WTC11 (cell line): Measurements from ENCODE around the gene RAB17. TPM values are rescaled to one million over a fixed set of nuclear protein-coding genes. Genes with fewer than 3 reads are reported as not detected.

Source experiments
- ATAC-seq: fragments of 200-7000 bp; cut with Tn5 transposase; 2 replicates; pipeline ENCODE4 v1.10.0; 2021; ENCODE audit warnings: mild to moderate bottlenecking, moderate library complexity
- CTCF ChIA-PET: fragments of 300-600 bp; sonication (Branson Sonifier 250); formaldehyde crosslinking; loops from one replicate; lab custom pipeline; 2021; ENCODE audit warnings: antibody characterized with exemption; lab: Charles Lee
- POLR2A ChIA-PET: fragments of 350-600 bp; sonication (Branson Sonifier 250); formaldehyde crosslinking; loops from one replicate; lab custom pipeline; 2021; ENCODE audit warnings: antibody characterized with exemption; lab: Charles Lee
- DNase-seq: peaks from one replicate; pipeline ENCODE4 v3.0.0; 2021; ENCODE audit warnings: low spot score
- H3K27ac Mint-ChIP-seq: 2 replicates; pipeline ENCODE4 v1.8.0; 2021; ENCODE audit warnings: mixed read lengths
- H3K27me3 Mint-ChIP-seq: 2 replicates; pipeline ENCODE4 v1.8.0; 2021; ENCODE audit warnings: low read depth, mild to moderate bottlenecking, moderate library complexity, mixed read lengths
- H3K36me3 Mint-ChIP-seq: 2 replicates; pipeline ENCODE4 v1.8.0; 2021; ENCODE audit warnings: mixed read lengths
- H3K4me1 Mint-ChIP-seq: 2 replicates; pipeline ENCODE4 v1.8.0; 2022; ENCODE audit warnings: mixed read lengths
- H3K4me3 Mint-ChIP-seq: 2 replicates; pipeline ENCODE4 v1.8.0; 2021; ENCODE audit warnings: mild to moderate bottlenecking, moderate library complexity, mixed read lengths
- H3K9me3 Mint-ChIP-seq: 2 replicates; pipeline ENCODE4 v1.8.0; 2021; ENCODE audit warnings: mixed read lengths
- CBFB ChIP-seq: sonication (generic); formaldehyde crosslinking; IDR thresholded peaks from 2 replicates; pipeline ENCODE4 v1.8.1; 2022; ENCODE audit warnings: mild to moderate bottlenecking, low read depth, missing genetic modification reagents
- FOXP1 ChIP-seq: sonication (generic); formaldehyde crosslinking; IDR thresholded peaks from 2 replicates; pipeline ENCODE4 v1.8.0; 2022; ENCODE audit warnings: missing genetic modification reagents, mild to moderate bottlenecking, moderate library complexity, borderline replicate concordance
- JAZF1 ChIP-seq: fragments of 250-450 bp; sonication (Bioruptor Pico); IDR thresholded peaks from 2 replicates; pipeline ENCODE4 v1.9.0; 2021; ENCODE audit warnings: moderate library complexity, mild to moderate bottlenecking, inconsistent platforms
- MXD4 ChIP-seq: fragments of 250-450 bp; sonication (Bioruptor Pico); IDR thresholded peaks from 2 replicates; pipeline ENCODE4 v1.8.0; 2021; ENCODE audit warnings: mild to moderate bottlenecking, moderate library complexity, borderline replicate concordance
- MYBL2 ChIP-seq: sonication (generic); formaldehyde crosslinking; IDR thresholded peaks from 2 replicates; pipeline ENCODE4 v1.8.1; 2023; ENCODE audit warnings: mild to moderate bottlenecking, moderate library complexity, missing genetic modification reagents
- NFYB ChIP-seq: sonication (generic); formaldehyde crosslinking; conservative IDR thresholded peaks from 2 replicates; pipeline ENCODE4 v1.8.0; 2022; ENCODE audit warnings: low read depth, missing genetic modification reagents
- NR1H2 ChIP-seq: sonication (generic); formaldehyde crosslinking; IDR thresholded peaks from 2 replicates; pipeline ENCODE4 v1.9.0; 2021; ENCODE audit warnings: mild to moderate bottlenecking, moderate library complexity, missing genetic modification reagents
- RELA ChIP-seq: sonication (generic); formaldehyde crosslinking; IDR thresholded peaks from 2 replicates; pipeline ENCODE4 v1.8.1; 2022; ENCODE audit warnings: missing genetic modification reagents, mild to moderate bottlenecking, borderline replicate concordance
- SMAD3 ChIP-seq: sonication (generic); formaldehyde crosslinking; IDR thresholded peaks from 2 replicates; pipeline ENCODE4 v1.8.0; 2022; ENCODE audit warnings: missing genetic modification reagents, mild to moderate bottlenecking, borderline replicate concordance
- TEAD4 ChIP-seq: sonication (generic); formaldehyde crosslinking; IDR thresholded peaks from 2 replicates; pipeline ENCODE4 v1.8.0; 2022; ENCODE audit warnings: mild to moderate bottlenecking, missing genetic modification reagents
- ZNF121 ChIP-seq: sonication (generic); formaldehyde crosslinking; IDR thresholded peaks from 2 replicates; pipeline ENCODE4 v1.8.0; 2023; ENCODE audit warnings: missing genetic modification reagents
- ZNF263 ChIP-seq: sonication (generic); formaldehyde crosslinking; IDR thresholded peaks from 2 replicates; pipeline ENCODE4 v1.8.1; 2022; ENCODE audit warnings: low read depth, mild to moderate bottlenecking, moderate library complexity, missing genetic modification reagents
- total RNA-seq: library from RNA; stranded (reverse); gene quantifications from 3 replicates; pipeline ENCODE4 v1.2.3, GENCODE V29; 2021
- TF ChIP-seq, protein P1 (sequence below): sonication (generic); formaldehyde crosslinking; conservative IDR thresholded peaks from 2 replicates; pipeline ENCODE4 v1.8.1; 2022; ENCODE audit warnings: mild to moderate bottlenecking, missing genetic modification reagents
- TF ChIP-seq, protein P2 (sequence below): sonication (generic); formaldehyde crosslinking; IDR thresholded peaks from 2 replicates; pipeline ENCODE4 v1.8.1; 2022; ENCODE audit warnings: mild to moderate bottlenecking, missing genetic modification reagents, moderate library complexity, borderline replicate concordance
- TF ChIP-seq, protein P3 (sequence below): sonication (generic); formaldehyde crosslinking; IDR thresholded peaks from 2 replicates; pipeline ENCODE4 v1.8.0; 2023; ENCODE audit warnings: missing genetic modification reagents
- TF ChIP-seq, protein P4 (sequence below): sonication (generic); formaldehyde crosslinking; IDR thresholded peaks from 2 replicates; pipeline ENCODE4 v1.8.1; 2022; ENCODE audit warnings: low read depth, mild to moderate bottlenecking, moderate library complexity, missing genetic modification reagents, borderline replicate concordance
- TF ChIP-seq, protein P5 (sequence below): sonication (generic); formaldehyde crosslinking; IDR thresholded peaks from 2 replicates; pipeline ENCODE4 v1.8.0; 2023; ENCODE audit warnings: mild to moderate bottlenecking, missing genetic modification reagents
- TF ChIP-seq, protein P6 (sequence below): sonication (generic); formaldehyde crosslinking; IDR thresholded peaks from 2 replicates; pipeline ENCODE4 v1.8.1; 2023; ENCODE audit warnings: mild to moderate bottlenecking, missing genetic modification reagents, borderline replicate concordance
- TF ChIP-seq, protein P7 (sequence below): fragments of 250-450 bp; sonication (Bioruptor Pico); conservative IDR thresholded peaks from 2 replicates; pipeline ENCODE4 v1.9.0; 2021; ENCODE audit warnings: mild to moderate bottlenecking
- TF ChIP-seq, protein P8 (sequence below): fragments of 250-450 bp; sonication (Bioruptor Pico); IDR thresholded peaks from 2 replicates; pipeline ENCODE4 v1.9.0; 2021; ENCODE audit warnings: moderate library complexity, mild to moderate bottlenecking, inconsistent platforms, borderline replicate concordance

RAB17 gene
- total RNA-seq, 1 experiment from 2014 or later = 140 TPM

DNA sequence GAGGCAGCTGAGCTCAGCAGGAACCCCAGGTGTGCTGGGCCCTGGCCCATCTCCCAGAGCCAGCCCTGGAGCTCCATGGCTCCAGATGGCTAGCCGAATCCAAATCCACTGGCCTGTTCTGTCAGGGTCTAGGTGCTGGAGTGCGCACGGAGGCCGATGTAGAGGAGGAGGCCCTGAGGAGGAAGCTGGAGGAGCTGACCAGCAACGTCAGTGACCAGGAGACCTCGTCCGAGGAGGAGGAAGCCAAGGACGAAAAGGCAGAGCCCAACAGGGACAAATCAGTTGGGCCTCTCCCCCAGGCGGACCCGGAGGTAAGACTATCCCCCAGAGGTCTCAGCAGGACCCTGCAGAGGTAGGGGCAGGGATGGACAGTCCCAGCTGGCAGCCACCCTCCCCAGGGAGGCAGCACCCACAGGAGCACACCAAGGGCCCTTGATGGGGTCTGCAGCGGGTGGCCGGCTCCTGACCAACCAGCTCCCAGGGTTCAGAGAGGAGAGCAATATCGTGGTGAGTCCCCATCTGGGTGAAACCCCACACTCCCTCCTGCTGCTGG is 50.2 kb downstream of the RAB17 start:
- H3K27me3 Mint-ChIP-seq = no peaks in the 10 kb centered on the region; the same call in 1 of the 2 replicates
- no peak for ATAC-seq
- TF ChIP-seq JAZF1 (CRISPR knock-in tag) = no peak
- TF ChIP-seq, protein P1, sequence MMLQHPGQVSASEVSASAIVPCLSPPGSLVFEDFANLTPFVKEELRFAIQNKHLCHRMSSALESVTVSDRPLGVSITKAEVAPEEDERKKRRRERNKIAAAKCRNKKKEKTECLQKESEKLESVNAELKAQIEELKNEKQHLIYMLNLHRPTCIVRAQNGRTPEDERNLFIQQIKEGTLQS (CRISPR knock-in tag) = no peak
- TF ChIP-seq FOXP1 (CRISPR knock-in tag) = no peak
- TF ChIP-seq, protein P2, sequence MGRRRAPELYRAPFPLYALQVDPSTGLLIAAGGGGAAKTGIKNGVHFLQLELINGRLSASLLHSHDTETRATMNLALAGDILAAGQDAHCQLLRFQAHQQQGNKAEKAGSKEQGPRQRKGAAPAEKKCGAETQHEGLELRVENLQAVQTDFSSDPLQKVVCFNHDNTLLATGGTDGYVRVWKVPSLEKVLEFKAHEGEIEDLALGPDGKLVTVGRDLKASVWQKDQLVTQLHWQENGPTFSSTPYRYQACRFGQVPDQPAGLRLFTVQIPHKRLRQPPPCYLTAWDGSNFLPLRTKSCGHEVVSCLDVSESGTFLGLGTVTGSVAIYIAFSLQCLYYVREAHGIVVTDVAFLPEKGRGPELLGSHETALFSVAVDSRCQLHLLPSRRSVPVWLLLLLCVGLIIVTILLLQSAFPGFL (CRISPR knock-in tag) = no peak
- TF ChIP-seq NFYB (CRISPR knock-in tag) = no peak
- TF ChIP-seq SMAD3 (CRISPR knock-in tag) = no peak
- TF ChIP-seq, protein P3, sequence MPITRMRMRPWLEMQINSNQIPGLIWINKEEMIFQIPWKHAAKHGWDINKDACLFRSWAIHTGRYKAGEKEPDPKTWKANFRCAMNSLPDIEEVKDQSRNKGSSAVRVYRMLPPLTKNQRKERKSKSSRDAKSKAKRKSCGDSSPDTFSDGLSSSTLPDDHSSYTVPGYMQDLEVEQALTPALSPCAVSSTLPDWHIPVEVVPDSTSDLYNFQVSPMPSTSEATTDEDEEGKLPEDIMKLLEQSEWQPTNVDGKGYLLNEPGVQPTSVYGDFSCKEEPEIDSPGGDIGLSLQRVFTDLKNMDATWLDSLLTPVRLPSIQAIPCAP = no peak
- no peak for TF ChIP-seq RELA (CRISPR knock-in tag)
- TF ChIP-seq, protein P4, sequence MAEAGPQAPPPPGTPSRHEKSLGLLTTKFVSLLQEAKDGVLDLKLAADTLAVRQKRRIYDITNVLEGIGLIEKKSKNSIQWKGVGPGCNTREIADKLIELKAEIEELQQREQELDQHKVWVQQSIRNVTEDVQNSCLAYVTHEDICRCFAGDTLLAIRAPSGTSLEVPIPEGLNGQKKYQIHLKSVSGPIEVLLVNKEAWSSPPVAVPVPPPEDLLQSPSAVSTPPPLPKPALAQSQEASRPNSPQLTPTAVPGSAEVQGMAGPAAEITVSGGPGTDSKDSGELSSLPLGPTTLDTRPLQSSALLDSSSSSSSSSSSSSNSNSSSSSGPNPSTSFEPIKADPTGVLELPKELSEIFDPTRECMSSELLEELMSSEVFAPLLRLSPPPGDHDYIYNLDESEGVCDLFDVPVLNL = no peak
- TF ChIP-seq MYBL2 (CRISPR knock-in tag) = no peak
- TF ChIP-seq, protein P5, sequence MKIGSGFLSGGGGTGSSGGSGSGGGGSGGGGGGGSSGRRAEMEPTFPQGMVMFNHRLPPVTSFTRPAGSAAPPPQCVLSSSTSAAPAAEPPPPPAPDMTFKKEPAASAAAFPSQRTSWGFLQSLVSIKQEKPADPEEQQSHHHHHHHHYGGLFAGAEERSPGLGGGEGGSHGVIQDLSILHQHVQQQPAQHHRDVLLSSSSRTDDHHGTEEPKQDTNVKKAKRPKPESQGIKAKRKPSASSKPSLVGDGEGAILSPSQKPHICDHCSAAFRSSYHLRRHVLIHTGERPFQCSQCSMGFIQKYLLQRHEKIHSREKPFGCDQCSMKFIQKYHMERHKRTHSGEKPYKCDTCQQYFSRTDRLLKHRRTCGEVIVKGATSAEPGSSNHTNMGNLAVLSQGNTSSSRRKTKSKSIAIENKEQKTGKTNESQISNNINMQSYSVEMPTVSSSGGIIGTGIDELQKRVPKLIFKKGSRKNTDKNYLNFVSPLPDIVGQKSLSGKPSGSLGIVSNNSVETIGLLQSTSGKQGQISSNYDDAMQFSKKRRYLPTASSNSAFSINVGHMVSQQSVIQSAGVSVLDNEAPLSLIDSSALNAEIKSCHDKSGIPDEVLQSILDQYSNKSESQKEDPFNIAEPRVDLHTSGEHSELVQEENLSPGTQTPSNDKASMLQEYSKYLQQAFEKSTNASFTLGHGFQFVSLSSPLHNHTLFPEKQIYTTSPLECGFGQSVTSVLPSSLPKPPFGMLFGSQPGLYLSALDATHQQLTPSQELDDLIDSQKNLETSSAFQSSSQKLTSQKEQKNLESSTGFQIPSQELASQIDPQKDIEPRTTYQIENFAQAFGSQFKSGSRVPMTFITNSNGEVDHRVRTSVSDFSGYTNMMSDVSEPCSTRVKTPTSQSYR (CRISPR knock-in tag) = no peak
- no peak for TF ChIP-seq MXD4 (CRISPR knock-in tag)
- TF ChIP-seq, all 79 proteins: peak for 0
- H3K4me1 Mint-ChIP-seq = peaks cover 6% of the 10 kb centered on the region; the same call in 1 of the 2 replicates
- POLR2A ChIA-PET = no interaction called here
- peaks cover 2% of the 10 kb centered on the region; the same call in 1 of the 2 replicates for H3K36me3 Mint-ChIP-seq
- H3K4me3 Mint-ChIP-seq = no peak overlapping the region
- CTCF ChIA-PET = interaction anchor here (1.5 to 5.5 kb wide), 3 partner anchors 27 to 65 kb away, joined by 3 to 23 read pairs (median 9); no protein-coding TSS in a partner anchor
- H3K27ac Mint-ChIP-seq = no peak overlapping the region
- H3K9me3 Mint-ChIP-seq = no peaks in the 10 kb centered on the region
- DNase-seq = no peak

DNA sequence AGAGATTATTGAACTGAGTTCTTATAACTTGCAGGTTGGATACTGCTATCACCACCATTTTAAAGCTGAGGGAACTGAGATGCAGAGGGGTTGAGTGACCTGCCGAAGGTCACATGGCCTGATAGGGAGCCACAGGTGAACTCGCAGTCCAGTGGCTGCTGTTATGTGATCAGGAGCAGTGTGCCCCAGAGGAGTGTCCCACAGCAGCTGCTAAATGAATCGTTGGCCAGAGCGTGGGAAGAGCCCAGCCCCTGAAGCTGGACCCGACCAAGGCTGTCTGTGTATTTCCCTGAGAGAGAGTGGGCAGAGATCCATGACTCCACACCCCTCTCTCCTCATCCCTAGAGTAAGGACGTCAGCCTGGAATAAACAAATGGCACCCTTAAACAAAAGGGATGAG is 50.9 kb downstream of the RAB17 start:
- Mint-ChIP-seq H3K36me3 (peaks cover 2% of the 10 kb centered on the region; the same call in 1 of the 2 replicates), H3K4me3 (no peak overlapping the region), H3K4me1 (peaks cover 6% of the 10 kb centered on the region; the same call in 1 of the 2 replicates), H3K27me3 (no peaks in the 10 kb centered on the region; the same call in 1 of the 2 replicates), H3K27ac (no peak overlapping the region), H3K9me3 (no peaks in the 10 kb centered on the region)
- CTCF ChIA-PET = interaction anchor here (1.5 to 5.5 kb wide), 3 partner anchors 27 to 64 kb away, joined by 3 to 23 read pairs (median 9); no protein-coding TSS in a partner anchor
- ATAC-seq = no peak
- DNase-seq = no peak
- POLR2A ChIA-PET = no interaction called here
- TF ChIP-seq, protein P6, sequence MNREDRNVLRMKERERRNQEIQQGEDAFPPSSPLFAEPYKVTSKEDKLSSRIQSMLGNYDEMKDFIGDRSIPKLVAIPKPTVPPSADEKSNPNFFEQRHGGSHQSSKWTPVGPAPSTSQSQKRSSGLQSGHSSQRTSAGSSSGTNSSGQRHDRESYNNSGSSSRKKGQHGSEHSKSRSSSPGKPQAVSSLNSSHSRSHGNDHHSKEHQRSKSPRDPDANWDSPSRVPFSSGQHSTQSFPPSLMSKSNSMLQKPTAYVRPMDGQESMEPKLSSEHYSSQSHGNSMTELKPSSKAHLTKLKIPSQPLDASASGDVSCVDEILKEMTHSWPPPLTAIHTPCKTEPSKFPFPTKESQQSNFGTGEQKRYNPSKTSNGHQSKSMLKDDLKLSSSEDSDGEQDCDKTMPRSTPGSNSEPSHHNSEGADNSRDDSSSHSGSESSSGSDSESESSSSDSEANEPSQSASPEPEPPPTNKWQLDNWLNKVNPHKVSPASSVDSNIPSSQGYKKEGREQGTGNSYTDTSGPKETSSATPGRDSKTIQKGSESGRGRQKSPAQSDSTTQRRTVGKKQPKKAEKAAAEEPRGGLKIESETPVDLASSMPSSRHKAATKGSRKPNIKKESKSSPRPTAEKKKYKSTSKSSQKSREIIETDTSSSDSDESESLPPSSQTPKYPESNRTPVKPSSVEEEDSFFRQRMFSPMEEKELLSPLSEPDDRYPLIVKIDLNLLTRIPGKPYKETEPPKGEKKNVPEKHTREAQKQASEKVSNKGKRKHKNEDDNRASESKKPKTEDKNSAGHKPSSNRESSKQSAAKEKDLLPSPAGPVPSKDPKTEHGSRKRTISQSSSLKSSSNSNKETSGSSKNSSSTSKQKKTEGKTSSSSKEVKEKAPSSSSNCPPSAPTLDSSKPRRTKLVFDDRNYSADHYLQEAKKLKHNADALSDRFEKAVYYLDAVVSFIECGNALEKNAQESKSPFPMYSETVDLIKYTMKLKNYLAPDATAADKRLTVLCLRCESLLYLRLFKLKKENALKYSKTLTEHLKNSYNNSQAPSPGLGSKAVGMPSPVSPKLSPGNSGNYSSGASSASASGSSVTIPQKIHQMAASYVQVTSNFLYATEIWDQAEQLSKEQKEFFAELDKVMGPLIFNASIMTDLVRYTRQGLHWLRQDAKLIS (CRISPR knock-in tag) = no peak
- no peak for TF ChIP-seq SMAD3 (CRISPR knock-in tag)
- TF ChIP-seq NR1H2 (CRISPR knock-in tag) = no peak
- no peak for TF ChIP-seq ZNF263
- TF ChIP-seq TEAD4 (CRISPR knock-in tag) = no peak
- TF ChIP-seq, protein P7, sequence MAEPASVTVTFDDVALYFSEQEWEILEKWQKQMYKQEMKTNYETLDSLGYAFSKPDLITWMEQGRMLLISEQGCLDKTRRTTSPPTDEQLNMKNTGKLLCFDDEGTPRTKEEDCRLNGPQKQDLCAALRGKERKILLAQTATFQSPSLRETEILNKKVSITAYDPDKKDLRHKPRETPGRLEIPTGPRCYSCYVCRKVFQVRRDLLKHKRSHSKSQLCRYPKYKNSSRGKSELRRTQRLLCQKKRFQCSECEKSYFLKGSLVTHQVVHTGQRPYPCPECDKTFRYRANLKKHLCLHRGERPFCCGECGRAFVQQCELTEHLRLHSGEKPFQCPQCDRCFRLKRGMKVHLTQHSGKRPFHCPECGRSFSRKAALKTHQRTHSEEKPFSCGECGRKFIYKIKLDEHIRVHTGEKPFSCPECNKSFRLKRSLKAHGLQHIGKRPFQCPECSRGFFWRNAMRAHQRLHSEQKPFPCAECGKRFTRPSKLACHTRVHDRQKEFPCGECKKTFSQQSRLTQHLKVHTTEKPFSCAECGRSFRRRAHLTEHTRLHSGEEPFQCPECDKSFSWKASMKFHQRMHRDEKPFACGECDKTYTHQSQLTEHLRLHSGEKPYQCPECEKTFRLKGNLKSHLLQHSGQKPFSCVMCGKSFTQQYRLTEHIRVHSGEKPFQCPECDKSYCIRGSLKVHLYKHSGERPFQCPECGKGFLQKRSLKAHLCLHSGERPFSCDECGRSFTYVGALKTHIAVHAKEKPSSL (CRISPR knock-in tag) = no peak
- TF ChIP-seq ZNF121 (CRISPR knock-in tag) = no peak
- TF ChIP-seq, protein P8, sequence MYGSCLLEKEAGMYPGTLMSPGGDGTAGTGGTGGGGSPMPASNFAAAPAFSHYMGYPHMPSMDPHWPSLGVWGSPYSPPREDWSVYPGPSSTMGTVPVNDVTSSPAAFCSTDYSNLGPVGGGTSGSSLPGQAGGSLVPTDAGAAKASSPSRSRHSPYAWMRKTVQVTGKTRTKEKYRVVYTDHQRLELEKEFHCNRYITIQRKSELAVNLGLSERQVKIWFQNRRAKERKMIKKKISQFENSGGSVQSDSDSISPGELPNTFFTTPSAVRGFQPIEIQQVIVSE (CRISPR knock-in tag) = no peak
- TF ChIP-seq CBFB (CRISPR knock-in tag) = no peak
